Keratinocyte (primary cell): ENCODE data around the gene CSTA.

Experiments used
- EZH2 ChIP-seq: IDR thresholded peaks from one replicate; pipeline ENCODE4 v1.6.1; 2012; ENCODE audit warnings: inconsistent platforms, mild to moderate bottlenecking, low read length, moderate library complexity
- TF ChIP-seq, protein P1 (sequence below), 3 experiments: IDR thresholded peaks in 1 of 3; conservative IDR thresholded peaks in 1 of 3; optimal IDR thresholded peaks in 1 of 3; 2 replicates in 2 of 3; 3 replicates in 1 of 3; pipeline versions ENCODE3 to v1.5.1; 2011; ENCODE audit warnings: low read length in 3 of 3, mild to moderate bottlenecking in 3 of 3, moderate library complexity in 2 of 3, control low read depth in 1 of 3, inconsistent platforms in 1 of 3; ENCODE audit not compliant: insufficient read depth in 2 of 3; ENCODE audit errors: extremely low read depth in 1 of 3

GRCh38 chr3:122298239-122298638 lies 26.8 kb upstream of the CSTA start:
- TF ChIP-seq, protein P1, sequence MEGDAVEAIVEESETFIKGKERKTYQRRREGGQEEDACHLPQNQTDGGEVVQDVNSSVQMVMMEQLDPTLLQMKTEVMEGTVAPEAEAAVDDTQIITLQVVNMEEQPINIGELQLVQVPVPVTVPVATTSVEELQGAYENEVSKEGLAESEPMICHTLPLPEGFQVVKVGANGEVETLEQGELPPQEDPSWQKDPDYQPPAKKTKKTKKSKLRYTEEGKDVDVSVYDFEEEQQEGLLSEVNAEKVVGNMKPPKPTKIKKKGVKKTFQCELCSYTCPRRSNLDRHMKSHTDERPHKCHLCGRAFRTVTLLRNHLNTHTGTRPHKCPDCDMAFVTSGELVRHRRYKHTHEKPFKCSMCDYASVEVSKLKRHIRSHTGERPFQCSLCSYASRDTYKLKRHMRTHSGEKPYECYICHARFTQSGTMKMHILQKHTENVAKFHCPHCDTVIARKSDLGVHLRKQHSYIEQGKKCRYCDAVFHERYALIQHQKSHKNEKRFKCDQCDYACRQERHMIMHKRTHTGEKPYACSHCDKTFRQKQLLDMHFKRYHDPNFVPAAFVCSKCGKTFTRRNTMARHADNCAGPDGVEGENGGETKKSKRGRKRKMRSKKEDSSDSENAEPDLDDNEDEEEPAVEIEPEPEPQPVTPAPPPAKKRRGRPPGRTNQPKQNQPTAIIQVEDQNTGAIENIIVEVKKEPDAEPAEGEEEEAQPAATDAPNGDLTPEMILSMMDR (optimal IDR thresholded peaks at IDR 0.05 in 1 of 3, IDR thresholded peaks at IDR 0.05 in 1 of 3, conservative IDR thresholded peaks at IDR 0.05 in 1 of 3; ENCODE audit: extremely low read depth in 1 of 3, insufficient read depth in 2 of 3, low read length in 3 of 3), result no peak
- no peak for TF ChIP-seq EZH2
